ENCODE results near the gene GAS7. TPM values are rescaled to one million over a fixed set of nuclear protein-coding genes. Genes with fewer than 3 reads are reported as not detected.

Gene GAS7
- total and polyA plus RNA-seq, 10 of the 15 experiments (the other 5 are each of a cell fraction or from before 2014, with no cell fraction given) = 2.3 to 53.4 (median 24.0) TPM

DNA sequence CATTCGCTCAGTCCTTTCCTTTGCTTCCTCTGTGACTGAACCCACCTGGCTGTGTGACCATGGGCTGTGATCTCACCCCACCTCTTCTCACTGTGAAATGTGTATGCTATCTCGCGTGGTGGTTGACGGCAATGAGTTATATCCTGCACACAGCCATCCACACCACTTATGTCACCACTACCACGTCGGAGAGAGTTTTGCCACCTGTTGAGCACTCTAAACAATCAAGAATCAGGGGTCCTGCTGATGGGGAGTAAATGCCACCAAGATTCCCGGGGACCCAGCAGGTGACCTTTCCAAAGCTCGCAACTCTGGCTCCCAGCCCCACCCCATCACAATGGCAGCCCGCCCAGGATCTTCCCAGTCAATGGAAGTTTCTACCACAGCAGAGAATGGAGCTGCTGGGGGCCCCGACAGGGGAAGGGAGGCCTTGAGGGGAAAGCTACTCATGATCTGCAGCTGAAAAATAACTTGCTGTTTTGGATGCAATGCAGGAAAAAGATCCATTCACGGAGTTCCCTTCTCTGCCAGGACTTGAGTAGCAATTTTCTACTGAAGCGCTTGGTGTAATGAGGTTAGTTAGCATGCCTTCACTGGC lies 267.2 kb downstream of the GAS7 start:
- ChIA-PET RAD21 (ENCODE audit: unreplicated experiment) (no interaction called here), POLR2A (no interaction called here), CTCF (interaction anchor here (1.8 kb wide), 1 partner anchor 295 kb away, joined by 5 read pairs; no protein-coding TSS in a partner anchor), SMC1A (ENCODE audit: uncharacterized antibody, unreplicated experiment) (no interaction called here)
- TF ChIP-seq CREB1 (IDR thresholded peaks at IDR 0.05; ENCODE audit: low read depth) = no peak
- TF ChIP-seq NBN (IDR thresholded peaks at IDR 0.05) = no peak
- no peak for TF ChIP-seq BMI1 (IDR thresholded peaks at IDR 0.05; ENCODE audit: borderline replicate concordance)
- no peak for TF ChIP-seq HDAC2 (IDR thresholded peaks at IDR 0.05)
- TF ChIP-seq SUZ12 (IDR thresholded peaks at IDR 0.05; ENCODE audit: unreplicated experiment) = no peak
- TF ChIP-seq POU2F2 (IDR thresholded peaks at IDR 0.05; ENCODE audit: borderline replicate concordance, low read depth, low read length) = no peak
- no peak for TF ChIP-seq ZNF384 (IDR thresholded peaks at IDR 0.05; ENCODE audit: borderline replicate concordance, low read depth, low read length)
- no peak for TF ChIP-seq ZZZ3 (IDR thresholded peaks at IDR 0.05; ENCODE audit: control insufficient read depth, insufficient read length, low read depth)
- TF ChIP-seq PAX8 (IDR thresholded peaks at IDR 0.05) = no peak
- no peak for TF ChIP-seq MYB (IDR thresholded peaks at IDR 0.05; ENCODE audit: borderline replicate concordance, low read depth, low read length)
- TF ChIP-seq NFXL1 (IDR thresholded peaks at IDR 0.05; ENCODE audit: borderline replicate concordance) = no peak
- H4K20me1 ChIP-seq (ENCODE audit: control insufficient read depth, insufficient read depth) = no peaks in the 10 kb centered on the region
- intact Hi-C loops (cut with micrococcal nuclease; ENCODE audit: unreplicated experiment) (no loop called here), in situ Hi-C loops (cut with MboI) (no loop called here)
- no peak overlapping the region for H3K4me3 ChIP-seq
- BruUV-seq (replicated peaks) = no TSS peak
- no peaks in the 10 kb centered on the region for H3K79me2 ChIP-seq (ENCODE audit: control insufficient read depth, insufficient read depth, low read length)
- H3K9me3 ChIP-seq (replicated peaks; ENCODE audit: control insufficient read depth, insufficient read depth, low read length) = no peaks in the 10 kb centered on the region
- ATAC-seq = no peak
- no peak overlapping the region for H3K4me2 ChIP-seq (ENCODE audit: control insufficient read depth, insufficient read depth)
- no peaks in the 10 kb centered on the region for H3K4me1 ChIP-seq (ENCODE audit: control insufficient read depth, insufficient read depth, low read length)
- FAIRE-seq = no peak
- no peak for DNase-seq (ENCODE audit: low read depth, low spot score)
- H3K36me3 ChIP-seq (ENCODE audit: control insufficient read depth in 2 of 2, insufficient read depth in 2 of 2, low read length in 1 of 2) = no peaks in the 10 kb centered on the region
- H2AFZ ChIP-seq (ENCODE audit: control insufficient read depth, low read depth, low read length) = no peak overlapping the region
- no peak overlapping the region for H3K27ac ChIP-seq (ENCODE audit: control insufficient read depth, insufficient read depth)
- WGBS (ENCODE audit: insufficient coverage, insufficient replicate concordance, low lambda C conversion rate, missing lambda C conversion rate) = 73% methylated on average over 12 of the region's 12 CpGs
- H3K9ac ChIP-seq (ENCODE audit: control insufficient read depth, insufficient read depth, low read length) = no peak overlapping the region
- H3K27me3 ChIP-seq (replicated peaks in 1 of 2; ENCODE audit: control insufficient read depth in 2 of 2, insufficient read depth in 2 of 2, low read length in 1 of 2) = no peaks in the 10 kb centered on the region; a peak in 1 of 4 replicates
